ENCODE data around the gene FAM221B. TPM values are rescaled to one million over a fixed set of nuclear protein-coding genes. Genes with fewer than 3 reads are reported as not detected.

The FAM221B gene
- total and polyA plus RNA-seq, 9 donors = not detected

GRCh38 chr9:35863583-35863982 is 35.1 kb upstream of the FAM221B start:
- H3K4me1 ChIP-seq (ENCODE audit: insufficient read depth) = no peaks in the 10 kb centered on the region
- TF ChIP-seq EP300 (IDR thresholded peaks at IDR 0.05) = no peak
- no peak for TF ChIP-seq POLR2A (IDR thresholded peaks at IDR 0.05)
- no peak for TF ChIP-seq CTCF (IDR thresholded peaks at IDR 0.05)
- intact Hi-C loops (cut with DNase I) = loop anchor here in 1 of 4 donors (10.0 kb wide), 1 partner anchor 79 kb away; no protein-coding TSS in a partner anchor
- no peak overlapping the region for H3K4me3 ChIP-seq
- no peaks in the 10 kb centered on the region for H3K9me3 ChIP-seq
- no peaks in the 10 kb centered on the region for H3K36me3 ChIP-seq
- DNase-seq = no peak
- WGBS, 3 donors = 68 to 76% (median 72%) methylated on average over 8 of the region's 8 CpGs
- H3K27me3 ChIP-seq = no peaks in the 10 kb centered on the region
- no peak overlapping the region for H3K27ac ChIP-seq

- intact Hi-C loops (cut with DNase I) = loop anchor here in 1 of 4 donors (10.0 kb wide), 1 partner anchor 78 kb away; no protein-coding TSS in a partner anchor
- WGBS, 3 donors = 80 to 92% (median 81%) methylated on average over 4 of the region's 4 CpGs
- DNase-seq = no peak
- no peak overlapping the region for H3K27ac ChIP-seq
- H3K4me3 ChIP-seq = no peak overlapping the region
- H3K36me3 ChIP-seq = no peaks in the 10 kb centered on the region
- H3K9me3 ChIP-seq = no peaks in the 10 kb centered on the region
- TF ChIP-seq POLR2A (IDR thresholded peaks at IDR 0.05) (no peak), EP300 (IDR thresholded peaks at IDR 0.05) (no peak), CTCF (IDR thresholded peaks at IDR 0.05) (no peak)
- no peaks in the 10 kb centered on the region for H3K27me3 ChIP-seq
- no peaks in the 10 kb centered on the region for H3K4me1 ChIP-seq (ENCODE audit: insufficient read depth)
Observed at GRCh38 chr9:35862328-35862727, 33.8 kb upstream of the FAM221B start.

- Histone ChIP-seq H3K9me3 (no peaks in the 10 kb centered on the region), H3K27me3 (no peaks in the 10 kb centered on the region), H3K4me1 (ENCODE audit: insufficient read depth) (no peaks in the 10 kb centered on the region), H3K36me3 (no peaks in the 10 kb centered on the region), H3K4me3 (no peak overlapping the region), H3K27ac (no peak overlapping the region)
- intact Hi-C loops (cut with DNase I) = loop anchor here in 1 of 4 donors (10.0 kb wide), 1 partner anchor 77 kb away; no protein-coding TSS in a partner anchor
- DNase-seq = no peak
- WGBS, 3 donors = 57 to 68% (median 66%) methylated on average over 12 of the region's 12 CpGs
- no peak for TF ChIP-seq POLR2A (IDR thresholded peaks at IDR 0.05)
- TF ChIP-seq EP300 (IDR thresholded peaks at IDR 0.05) = no peak
- TF ChIP-seq CTCF (IDR thresholded peaks at IDR 0.05) = no peak
Observed at GRCh38 chr9:35861161-35861897, 32.8 kb upstream of the FAM221B start.

- WGBS, 3 donors = 0 to 9% (median 7%) methylated on average over 3 of the region's 3 CpGs
- no peaks in the 10 kb centered on the region for H3K4me1 ChIP-seq (ENCODE audit: insufficient read depth)
- H3K4me3 ChIP-seq = no peak overlapping the region
- H3K27me3 ChIP-seq = no peaks in the 10 kb centered on the region
- H3K27ac ChIP-seq = no peak overlapping the region
- H3K36me3 ChIP-seq = no peaks in the 10 kb centered on the region
- H3K9me3 ChIP-seq = no peaks in the 10 kb centered on the region
- intact Hi-C loops (cut with DNase I) = loop anchor here in 1 of 4 donors (10.0 kb wide), 1 partner anchor 75 kb away; no protein-coding TSS in a partner anchor
- TF ChIP-seq EP300 (IDR thresholded peaks at IDR 0.05) (no peak), POLR2A (IDR thresholded peaks at IDR 0.05) (no peak), CTCF (IDR thresholded peaks at IDR 0.05) (no peak)
- DNase-seq = no peak
Observed at GRCh38 chr9:35859990-35860339, 31.4 kb upstream of the FAM221B start.
